IMR-90 (cell line): ENCODE data around the gene ZNF560. TPM values are rescaled to one million over a fixed set of nuclear protein-coding genes. Genes with fewer than 3 reads are reported as not detected.
A peak's percentile ranks its signal among the peaks of the same experiment; 100 is the strongest.

Experiments used
- ATAC-seq: fragments of 200-7000 bp; cut with Tn5 transposase; 2 replicates; pipeline ENCODE4 v1.9.1; 2020; ENCODE audit warnings: low read depth, mild to moderate bottlenecking, moderate library complexity
- BruUV-seq: library from RNA; stranded (reverse); fragments of 400-500 nt; replicated peaks from 2 replicates; lab custom pipeline; 2021; lab: Mats Ljungman, UMichigan
- CTCF ChIA-PET: fragments of 300-600 bp; formaldehyde crosslinking; extraction: SDS; loops from one replicate; lab custom pipeline; 2021; ENCODE audit warnings: antibody characterized with exemption; lab: Yijun Ruan, JAX
- POLR2A ChIA-PET: fragments of 300-600 bp; sonication (Branson Sonifier 250); formaldehyde crosslinking; loops from one replicate; lab custom pipeline; 2022; ENCODE audit warnings: antibody characterized with exemption; ENCODE audit not compliant: unreplicated experiment; lab: Charles Lee
- DNase-seq: peaks from one replicate; pipeline ENCODE4 v3.0.0; 2013
- H2AFZ ChIP-seq: replicated peaks from 2 replicates; pipeline ENCODE3; 2013; ENCODE audit warnings: low read length, mild to moderate bottlenecking; ENCODE audit not compliant: poor library complexity
- H2AK5ac ChIP-seq: 2 replicates; pipeline ENCODE4 v1.6.1; 2013; ENCODE audit warnings: low read depth, low read length, inconsistent platforms
- H2AK9ac ChIP-seq: replicated peaks from 2 replicates; pipeline ENCODE3; 2013; ENCODE audit warnings: mild to moderate bottlenecking, low read depth, low read length, moderate library complexity; ENCODE audit not compliant: poor library complexity
- H2BK120ac ChIP-seq: 2 replicates; pipeline ENCODE4 v1.6.1; 2013; ENCODE audit warnings: low read depth, low read length, inconsistent platforms
- H2BK15ac ChIP-seq: 3 replicates; pipeline ENCODE4 v1.6.1; 2013; ENCODE audit warnings: low read depth, low read length, inconsistent platforms
- H2BK20ac ChIP-seq: 2 replicates; pipeline ENCODE4 v1.6.1; 2013; ENCODE audit warnings: low read depth, mild to moderate bottlenecking, inconsistent platforms, low read length, moderate library complexity
- H2BK5ac ChIP-seq: 2 replicates; pipeline ENCODE4 v1.6.1; 2013; ENCODE audit warnings: mild to moderate bottlenecking, low read depth, low read length, inconsistent platforms; ENCODE audit not compliant: poor library complexity, severe bottlenecking
- H3K14ac ChIP-seq: replicated peaks from 2 replicates; pipeline ENCODE4 v1.6.1; 2013; ENCODE audit warnings: low read depth, low read length, inconsistent platforms
- H3K18ac ChIP-seq: 2 replicates; pipeline ENCODE4 v1.6.1; 2013; ENCODE audit warnings: low read depth, low read length, control low read depth
- H3K23ac ChIP-seq: 2 replicates; pipeline ENCODE4 v1.6.1; 2013; ENCODE audit warnings: low read depth, low read length, inconsistent platforms
- H3K27ac ChIP-seq: 2 replicates; pipeline ENCODE4 v1.5.1; 2013; ENCODE audit warnings: mild to moderate bottlenecking, control low read depth, low read length; ENCODE audit not compliant: insufficient read depth
- H3K27me3 ChIP-seq: 2 replicates; pipeline ENCODE4 v1.6.1; 2013; ENCODE audit warnings: low read length; ENCODE audit not compliant: control insufficient read depth, insufficient read depth
- H3K36me3 ChIP-seq: 2 replicates; pipeline ENCODE4 v1.6.1; 2013; ENCODE audit warnings: low read length, mixed read lengths; ENCODE audit not compliant: control insufficient read depth, insufficient read depth
- H3K4ac ChIP-seq: 2 replicates; pipeline ENCODE4 v1.6.1; 2013; ENCODE audit warnings: low read depth, low read length, inconsistent platforms
- H3K4me1 ChIP-seq: 2 replicates; pipeline ENCODE4 v1.6.1; 2013; ENCODE audit warnings: low read length, mixed read lengths; ENCODE audit not compliant: control insufficient read depth, insufficient read depth
- H3K4me2 ChIP-seq: 2 replicates; pipeline ENCODE4 v1.6.1; 2013; ENCODE audit warnings: low read depth, mild to moderate bottlenecking, control low read depth, low read length, moderate library complexity
- H3K4me3 ChIP-seq: 2 replicates; pipeline ENCODE4 v1.5.1; 2013; ENCODE audit warnings: low read depth, mild to moderate bottlenecking, control low read depth, low read length, moderate library complexity; ENCODE audit not compliant: insufficient read depth
- H3K56ac ChIP-seq: 2 replicates; pipeline ENCODE4 v1.6.1; 2013; ENCODE audit warnings: low read length, inconsistent platforms; ENCODE audit not compliant: insufficient read depth; ENCODE audit errors: extremely low read depth
- H3K79me1 ChIP-seq, 2 experiments: 2 replicates each; pipeline ENCODE4 v1.6.1; 2013; ENCODE audit warnings: low read length in 2 of 2, inconsistent platforms in 1 of 2, low read depth in 1 of 2
- H3K9ac ChIP-seq: 2 replicates; pipeline ENCODE4 v1.6.1; 2013; ENCODE audit warnings: low read depth, low read length, control low read depth
- H3K9me1 ChIP-seq: 2 replicates; pipeline ENCODE4 v1.6.1; 2013; ENCODE audit warnings: low read length, inconsistent platforms; ENCODE audit not compliant: insufficient read depth
- H3K9me3 ChIP-seq: 2 replicates; pipeline ENCODE4 v1.6.1; 2013; ENCODE audit warnings: low read length; ENCODE audit not compliant: control insufficient read depth, insufficient read depth
- H4K20me1 ChIP-seq: 2 replicates; pipeline ENCODE4 v1.6.1; 2013; ENCODE audit warnings: low read length, inconsistent platforms; ENCODE audit not compliant: insufficient read depth
- H4K5ac ChIP-seq: 2 replicates; pipeline ENCODE4 v1.6.1; 2013; ENCODE audit warnings: mild to moderate bottlenecking, low read depth, low read length, control low read depth
- H4K8ac ChIP-seq, 2 experiments: 2 replicates each; pipeline ENCODE4 v1.6.1; 2013; ENCODE audit warnings: low read depth in 2 of 2, low read length in 2 of 2, control low read depth in 1 of 2, inconsistent platforms in 1 of 2
- H4K91ac ChIP-seq: 2 replicates; pipeline ENCODE4 v1.6.1; 2013; ENCODE audit warnings: low read depth, low read length, inconsistent platforms; ENCODE audit not compliant: insufficient read depth
- BHLHE40 ChIP-seq: fragments of 150-350 bp; IDR thresholded peaks from 2 replicates; pipeline ENCODE4 v1.6.1; 2016; ENCODE audit warnings: mild to moderate bottlenecking, low read depth, low read length
- CEBPB ChIP-seq: IDR thresholded peaks from 2 replicates; pipeline ENCODE4 v1.6.1; 2012; ENCODE audit warnings: low read depth, low read length, improper control_type of control experiment
- CTCF ChIP-seq: conservative IDR thresholded peaks from 2 replicates; pipeline ENCODE4 v1.5.1; 2012; ENCODE audit warnings: mild to moderate bottlenecking, low read depth, low read length, improper control_type of control experiment
- ELK1 ChIP-seq: fragments of 150-350 bp; IDR thresholded peaks from 2 replicates; pipeline ENCODE4 v1.6.1; 2016; ENCODE audit warnings: low read depth, mild to moderate bottlenecking, low read length, moderate library complexity, borderline replicate concordance
- FOS ChIP-seq: fragments of 150-350 bp; IDR thresholded peaks from 2 replicates; pipeline ENCODE4 v1.6.1; 2016; ENCODE audit warnings: low read depth, low read length
- MAFK ChIP-seq: IDR thresholded peaks from 2 replicates; pipeline ENCODE4 v1.6.1; 2012; ENCODE audit warnings: low read depth, low read length, improper control_type of control experiment
- MXI1 ChIP-seq: IDR thresholded peaks from 2 replicates; pipeline ENCODE4 v1.6.1; 2012; ENCODE audit warnings: low read depth, mild to moderate bottlenecking, low read length, moderate library complexity, borderline replicate concordance
- NFE2L2 ChIP-seq: fragments of 150-350 bp; IDR thresholded peaks from 2 replicates; pipeline ENCODE4 v1.6.1; 2016; ENCODE audit warnings: low read depth, mild to moderate bottlenecking, low read length
- RCOR1 ChIP-seq: IDR thresholded peaks from 2 replicates; pipeline ENCODE4 v1.6.1; 2012; ENCODE audit warnings: mild to moderate bottlenecking, low read length, improper control_type of control experiment; ENCODE audit not compliant: insufficient replicate concordance
- SMC3 ChIP-seq: fragments of 150-350 bp; IDR thresholded peaks from 2 replicates; pipeline ENCODE4 v1.6.1; 2016; ENCODE audit warnings: low read depth, mild to moderate bottlenecking, antibody characterized with exemption, low read length, moderate library complexity
- USF2 ChIP-seq: fragments of 150-350 bp; IDR thresholded peaks from 2 replicates; pipeline ENCODE4 v1.6.1; 2017; ENCODE audit warnings: mild to moderate bottlenecking, antibody characterized with exemption, low read length, low read depth
- WGBS, 2 experiments: methylation state at CpG; one replicate each; pipeline versions ENCODE4 v1.1.5 to v1.1.7; 2013; ENCODE audit warnings: missing lambda C conversion rate in 2 of 2; ENCODE audit not compliant: insufficient read length in 1 of 2; ENCODE audit errors: extremely low coverage in 2 of 2; 5-methylcytosine and 5-hydroxymethylcytosine counted together
- dilution Hi-C: fragments of 300-500 bp; cut with HindIII; formaldehyde crosslinking; loops from one replicate; pipeline ENCODE4 v1.14.3; 2018; ENCODE audit warnings: low sequenced_read_pairs; ENCODE audit not compliant: unreplicated experiment
- in situ Hi-C: fragments of 300-500 bp; cut with MboI; formaldehyde crosslinking; loops from 3 replicates; pipeline ENCODE4 v1.14.3; 2019; ENCODE audit warnings: low sequenced_read_pairs, inconsistent platforms, mixed read lengths
- intact Hi-C: fragments of 100-400 bp; cut with micrococcal nuclease; formaldehyde crosslinking; loops from 2 replicates; pipeline ENCODE4 v1.10.0; 2022
- polyA plus RNA-seq, 3 experiments: library from polyadenylated mRNA; depleted of rRNA; stranded (reverse); fragments of >200 nt; gene quantifications; 2 replicates each; pipeline ENCODE4 v1.2.3, GENCODE V29; 2012; ENCODE audit warnings: low replicate concordance in 1 of 3
- total RNA-seq: library from RNA; depleted of rRNA; stranded (reverse); fragments of >200 nt; gene quantifications from 2 replicates; pipeline ENCODE4 v1.2.3, GENCODE V29; 2012

ZNF560 gene
- total and polyA plus RNA-seq, 2 of the 4 experiments (the other 2 are of a cell fraction), result 0.36 to 0.90 TPM

GRCh38 chr19:9435279-9436268 lies 62.8 kb downstream of the ZNF560 start, which contains the start of gene ZNF266:
ZNF266 (minus strand) TSS chr19:9435573; CDS start chr19:9420089, 15,484 bp downstream.
- H2BK120ac ChIP-seq, result peak within 1 kb of the TSS; percentile 60
- ChIA-PET POLR2A (no interaction called here), CTCF (interaction anchor here (0.6 to 1.2 kb wide), 2 partner anchors 16 to 393 kb away, joined by 3 read pairs; no protein-coding TSS in a partner anchor)
- peak within 1 kb of the TSS; percentile 23; the same call in 1 of the 2 replicates for H2AK5ac ChIP-seq
- H4K5ac ChIP-seq, result peak within 1 kb of the TSS; percentile 97
- H3K4me1 ChIP-seq, result no peaks in the 10 kb centered on the region; the same call in 1 of the 2 replicates
- dilution Hi-C loops (no loop called here), intact Hi-C loops (loop anchor here (5.0 to 10.0 kb wide), 3 partner anchors 102 to 231 kb away; partner anchors contain the start of genes ZNF121 and ZNF426), in situ Hi-C loops (no loop called here)
- H3K9me1 ChIP-seq, result no peaks in the 10 kb centered on the region
- 0 out of 2 replicates have a peak within 1 kb of the TSS, but pooled peaks have one; percentile 17 for H2BK20ac ChIP-seq
- H2BK15ac ChIP-seq, result no peak within 1 kb of the TSS
- ATAC-seq (peak; percentile 96), DNase-seq (peak; percentile 90)
- H3K23ac ChIP-seq, result peak within 1 kb of the TSS; percentile 86
- H3K18ac ChIP-seq, result peak within 1 kb of the TSS; percentile 86
- peak within 1 kb of the TSS; percentile 99 for H3K14ac ChIP-seq
- peak within 1 kb of the TSS; percentile 93 for H4K91ac ChIP-seq
- H4K8ac ChIP-seq, result peak within 1 kb of the TSS; percentile 95 to 99
- peaks cover 2% of the 10 kb centered on the region; the same call in 1 of the 2 replicates for H3K9me3 ChIP-seq
- H3K9ac ChIP-seq, result peak within 1 kb of the TSS; percentile 92
- BruUV-seq, result TSS peak; percentile 73
- peaks cover 12% of the 10 kb centered on the region for H3K36me3 ChIP-seq
- no peaks in the 10 kb centered on the region for H3K27me3 ChIP-seq
- no peaks in the 10 kb centered on the region for H4K20me1 ChIP-seq
- H2AFZ ChIP-seq, result peak within 1 kb of the TSS; percentile 99
- peak within 1 kb of the TSS; percentile 93 for H3K4me2 ChIP-seq
- peak within 1 kb of the TSS; percentile 87 for H2BK5ac ChIP-seq
- H2AK9ac ChIP-seq, result peak within 1 kb of the TSS; percentile 42
- 0% methylated on average over 24 of the region's 56 CpGs; no CpG with 5 or more reads in 1 of the 2 experiments for WGBS, 2 experiments
- peak within 1 kb of the TSS; percentile 92 for H3K4me3 ChIP-seq
- peak within 1 kb of the TSS; percentile 88 for H3K27ac ChIP-seq
- H3K79me1 ChIP-seq, result peaks cover 16 to 19% of the 10 kb centered on the region in 2 experiments
- peak within 1 kb of the TSS; percentile 82 for H3K56ac ChIP-seq
- H3K4ac ChIP-seq, result peak within 1 kb of the TSS; percentile 97
- TF ChIP-seq FOS (0 out of 2 replicates have a peak, but pooled peaks have one; percentile 5), RCOR1 (no peak), MXI1 (peak; percentile 67), CEBPB (no peak), USF2 (no peak), ELK1 (no peak), SMC3 (0 out of 2 replicates have a peak, but pooled peaks have one; percentile 13), BHLHE40 (no peak), NFE2L2 (no peak), CTCF (peak; percentile 71), MAFK (no peak)
